Stomach (tissue), 9 donors: ENCODE results near the gene ECI1. TPM values are rescaled to one million over a fixed set of nuclear protein-coding genes. Genes with fewer than 3 reads are reported as not detected.

Source experiments
- DNase-seq, 2 donors: peaks; one replicate each; pipeline versions ENCODE4 v3.0.0 to v3.0.0-alpha.2; 2013 to 2019
- H3K27ac ChIP-seq, 5 donors: fragments of 200-600 bp in 4 of 5; sonication (generic) in 4 of 5; one replicate each; pipeline ENCODE4 v1.5.1; 2013 to 2019; ENCODE audit warnings: mild to moderate bottlenecking in 1 of 5, moderate library complexity in 1 of 5
- H3K27me3 ChIP-seq, 3 donors: fragments of 200-600 bp; sonication (generic); one replicate each; pipeline ENCODE4 v1.5.1; 2017 to 2019; ENCODE audit warnings: mixed run types in 1 of 3
- H3K36me3 ChIP-seq, 4 donors: fragments of 200-600 bp; sonication (generic); 1 replicate in 3 of 4; 2 replicates in 1 of 4; pipeline ENCODE4 v1.5.1; 2016 to 2019
- H3K4me1 ChIP-seq, 4 donors: fragments of 200-600 bp; sonication (generic); one replicate each; pipeline ENCODE4 v1.5.1; 2016 to 2019
- H3K4me3 ChIP-seq, 4 donors: fragments of 200-600 bp; sonication (generic) in 3 of 4; one replicate each; pipeline ENCODE4 v1.5.1; 2016 to 2019; ENCODE audit warnings: mild to moderate bottlenecking in 1 of 4
- H3K9me3 ChIP-seq, 4 donors: fragments of 200-600 bp; sonication (generic); one replicate each; pipeline ENCODE4 v1.5.1; 2016 to 2019
- CTCF ChIP-seq, 7 experiments: fragments of 450-650 bp in 4 of 7; fragments of 200-600 bp in 3 of 7; sonication (generic) in 3 of 7; IDR thresholded peaks; one replicate each; pipeline ENCODE4 v1.5.1; 2016 to 2019; ENCODE audit warnings: antibody characterized with exemption in 7 of 7, control low read depth in 2 of 7, mild to moderate bottlenecking in 1 of 7
- EP300 ChIP-seq: sonication (generic); formaldehyde crosslinking; IDR thresholded peaks from one replicate; pipeline ENCODE4 v1.6.1; 2017; ENCODE audit warnings: antibody characterized with exemption
- POLR2A ChIP-seq, 4 donors: fragments of 450-650 bp; IDR thresholded peaks; one replicate each; pipeline ENCODE4 v1.6.1; 2016; ENCODE audit warnings: antibody characterized with exemption in 4 of 4, control low read depth in 2 of 4, mild to moderate bottlenecking in 1 of 4, moderate library complexity in 1 of 4
- POLR2AphosphoS5 ChIP-seq, 3 donors: sonication (generic); formaldehyde crosslinking; IDR thresholded peaks; one replicate each; pipeline ENCODE4 v1.6.1; 2016; ENCODE audit warnings: antibody characterized with exemption in 3 of 3
- WGBS, 5 donors: extraction: QIAGEN DNeasy Blood & Tissue Kit in 3 of 5; methylation state at CpG; one replicate each; pipeline versions ENCODE4 v1.1.5 to v1.1.7; 2013 to 2018; 5-methylcytosine and 5-hydroxymethylcytosine counted together
- intact Hi-C: fragments of 100-400 bp; cut with DNase I; formaldehyde crosslinking; loops from one replicate; pipeline ENCODE4 v1.15.1; 2023; ENCODE audit warnings: low total_unique reads
- polyA plus RNA-seq, 3 donors: library from polyadenylated mRNA; stranded (reverse); fragments of 200-250 nt; gene quantifications; one replicate each; pipeline ENCODE4 v1.2.3, GENCODE V29; 2013
- total RNA-seq, 5 donors: library from RNA; depleted of rRNA; stranded (reverse); fragments of >200 nt; gene quantifications; one replicate each; pipeline versions ENCODE4 v1.1.0 to v1.2.3, GENCODE V29; 2014 to 2016
- donor health status: healthy with polysubstance abuse.
- donor health status: Bipolar disorder and iron deficiency.
- donor health status: healthy.

The ECI1 gene
- total and polyA plus RNA-seq, 8 donors = 20.4 to 234 (median 107) TPM

GRCh38 chr16:2223942-2224486, 27.4 kb downstream of the ECI1 start:
- peaks cover 26 to 44% (median 37%) of the 10 kb centered on the region in 4 donors for H3K4me1 ChIP-seq
- peak overlapping the region; percentile 83 to 93 (median 90) for H3K27ac ChIP-seq
- peaks cover 11 to 27% (median 21%) of the 10 kb centered on the region in 4 donors for H3K36me3 ChIP-seq
- H3K4me3 ChIP-seq = peak overlapping the region; percentile 80 to 99 (median 96)
- intact Hi-C loops = no loop called here
- TF ChIP-seq CTCF (IDR thresholded peaks at IDR 0.05) = no peak
- TF ChIP-seq POLR2A (IDR thresholded peaks at IDR 0.05) = no peak
- no peak for TF ChIP-seq POLR2AphosphoS5 (IDR thresholded peaks at IDR 0.05)
- no peak for TF ChIP-seq EP300
- DNase-seq = peak; percentile 57 to 76
- 2 to 19% (median 3%) methylated on average over 4 to 22 of the region's 22 CpGs for whole genome bisulfite sequencing, 5 donors
- no peaks in the 10 kb centered on the region for H3K27me3 ChIP-seq
- no peaks in the 10 kb centered on the region for H3K9me3 ChIP-seq

GRCh38 chr16:2223221-2223941, 28.0 kb downstream of the ECI1 start, which contains the start of gene E4F1:
E4F1 (plus strand) TSS chr16:2223591; CDS start chr16:2223614, 23 bp downstream.
- Histone ChIP-seq H3K27ac (peak within 1 kb of the TSS; percentile 83 to 93 (median 90)), H3K9me3 (no peaks in the 10 kb centered on the region), H3K27me3 (no peaks in the 10 kb centered on the region), H3K4me1 (peaks cover 26 to 44% (median 37%) of the 10 kb centered on the region in 4 donors), H3K36me3 (peaks cover 5 to 21% (median 15%) of the 10 kb centered on the region in 4 donors), H3K4me3 (peak within 1 kb of the TSS; percentile 80 to 99 (median 96))
- TF ChIP-seq POLR2A (IDR thresholded peaks at IDR 0.05) (peak in 2 of 4 donors; percentile 43 to 85), EP300 (no peak), POLR2AphosphoS5 (IDR thresholded peaks at IDR 0.05) (peak; percentile 96 to 99 (median 97)), CTCF (IDR thresholded peaks at IDR 0.05) (peak in 2 of 7 experiments; percentile 38 to 40)
- 0 to 1% (median 0%) methylated on average over 45 to 82 of the region's 82 CpGs for WGBS, 5 donors
- intact Hi-C loops = no loop called here
- peak; percentile 100 for DNase-seq

- peak overlapping the region in 1 of 5 donors; percentile 91 for H3K27ac ChIP-seq
- 81 to 98% (median 83%) methylated on average over 4 of the region's 4 CpGs for WGBS, 5 donors
- H3K4me1 ChIP-seq = peaks cover 26 to 39% (median 32%) of the 10 kb centered on the region in 4 donors
- no peaks in the 10 kb centered on the region for H3K27me3 ChIP-seq
- no peak for TF ChIP-seq CTCF (IDR thresholded peaks at IDR 0.05)
- no peak for TF ChIP-seq POLR2A (IDR thresholded peaks at IDR 0.05)
- no peak for TF ChIP-seq POLR2AphosphoS5 (IDR thresholded peaks at IDR 0.05)
- TF ChIP-seq EP300 = no peak
- peaks cover 0 to 11% (median 0%) of the 10 kb centered on the region in 4 donors for H3K36me3 ChIP-seq
- H3K4me3 ChIP-seq = no peak overlapping the region
- intact Hi-C loops = no loop called here
- DNase-seq = no peak
- no peaks in the 10 kb centered on the region for H3K9me3 ChIP-seq
These were observed 35.1 kb downstream of the ECI1 start for GRCh38 chr16:2216330-2216729.

- intact Hi-C loops = no loop called here
- H3K4me1 ChIP-seq = peaks cover 26 to 40% (median 33%) of the 10 kb centered on the region in 4 donors
- 0 to 1% (median 0%) methylated on average over 4 to 48 of the region's 48 CpGs for WGBS, 5 donors
- no peaks in the 10 kb centered on the region for H3K9me3 ChIP-seq
- peak within 1 kb of the TSS; percentile 87 to 98 (median 93) for H3K27ac ChIP-seq
- H3K27me3 ChIP-seq = no peaks in the 10 kb centered on the region
- TF ChIP-seq POLR2AphosphoS5 (IDR thresholded peaks at IDR 0.05) = no peak
- no peak for TF ChIP-seq CTCF (IDR thresholded peaks at IDR 0.05)
- TF ChIP-seq EP300 = no peak
- no peak for TF ChIP-seq POLR2A (IDR thresholded peaks at IDR 0.05)
- peak within 1 kb of the TSS; percentile 77 to 99 (median 84) for H3K4me3 ChIP-seq
- DNase-seq = no peak
- peaks cover 1 to 21% (median 9%) of the 10 kb centered on the region in 4 donors for H3K36me3 ChIP-seq
These were observed 36.7 kb downstream of the ECI1 start, which contains the start of gene PGP for GRCh38 chr16:2214719-2214968. PGP (minus strand) TSS chr16:2214840; CDS start chr16:2214777, 63 bp downstream.
